ENCODE measurements around the gene CDC26.
"Not testable (repeated sequence)": the region's sequence is repeated elsewhere in the genome, so short reads cannot be mapped to it uniquely, and the experiment has no call there.

The CDC26 gene

DNA sequence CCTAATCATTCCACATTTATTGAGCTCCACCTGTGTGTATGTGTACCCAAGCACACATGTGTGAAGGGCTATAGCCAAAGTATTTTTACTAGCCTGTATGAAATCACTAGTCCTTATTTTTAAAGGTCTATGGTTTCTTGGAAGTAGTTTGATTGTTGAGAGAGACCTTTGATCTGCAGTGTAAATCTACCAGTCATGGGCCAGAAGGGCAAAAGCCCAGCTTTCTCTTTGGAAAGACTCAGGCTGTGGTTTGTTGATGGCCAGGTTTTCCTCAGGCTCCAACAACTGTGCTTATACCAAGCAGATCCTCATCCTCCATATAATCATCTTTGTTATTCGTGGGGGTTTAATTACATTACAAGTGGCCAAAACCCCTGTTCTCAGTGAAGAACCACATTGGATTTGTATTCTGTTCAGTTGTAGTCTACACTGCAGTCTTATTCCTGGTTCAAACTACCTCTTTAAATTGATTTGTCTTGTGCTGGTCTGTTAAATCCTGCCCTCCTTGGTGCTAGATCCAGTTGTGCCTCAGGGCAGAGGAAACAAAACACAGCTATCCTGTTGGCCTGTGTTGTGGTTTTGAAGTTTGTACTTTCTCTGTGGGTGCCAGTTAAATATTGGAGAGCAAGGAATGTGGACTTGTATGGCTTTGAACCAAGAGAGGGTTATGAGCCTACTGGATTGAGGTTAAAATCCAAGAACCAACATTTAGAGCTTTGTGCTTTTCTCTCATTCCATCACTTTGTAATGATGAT lies 13.3 kb downstream of the CDC26 start:
- Mint-ChIP-seq H3K27ac (no peak overlapping the region), H3K4me1 (no peaks in the 10 kb centered on the region), H3K27me3 (no peaks in the 10 kb centered on the region), H3K4me3 (no peak overlapping the region), H3K9me3 (no peaks in the 10 kb centered on the region), H3K36me3 (peaks cover 15% of the 10 kb centered on the region)

DNA sequence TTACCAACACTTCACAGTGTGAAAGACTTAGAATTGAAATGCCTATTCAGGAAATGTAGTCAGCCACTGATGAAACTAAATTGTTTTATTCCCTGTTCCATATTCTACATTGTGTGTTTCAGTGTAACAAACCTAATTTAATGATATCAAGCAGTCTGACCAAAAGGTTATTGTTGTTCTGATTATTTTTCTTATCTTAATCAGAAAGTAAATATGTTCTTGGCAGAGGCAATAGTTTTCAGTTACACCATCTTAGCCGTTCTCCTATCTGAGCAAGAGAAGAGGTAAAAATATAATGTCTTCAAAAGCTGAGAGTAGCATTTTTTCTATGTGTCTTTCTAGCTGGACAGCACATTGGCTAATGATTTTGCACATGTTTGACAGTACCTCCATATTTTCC lies 17.1 kb downstream of the CDC26 start:
- no peak overlapping the region for H3K4me3 Mint-ChIP-seq

DNA sequence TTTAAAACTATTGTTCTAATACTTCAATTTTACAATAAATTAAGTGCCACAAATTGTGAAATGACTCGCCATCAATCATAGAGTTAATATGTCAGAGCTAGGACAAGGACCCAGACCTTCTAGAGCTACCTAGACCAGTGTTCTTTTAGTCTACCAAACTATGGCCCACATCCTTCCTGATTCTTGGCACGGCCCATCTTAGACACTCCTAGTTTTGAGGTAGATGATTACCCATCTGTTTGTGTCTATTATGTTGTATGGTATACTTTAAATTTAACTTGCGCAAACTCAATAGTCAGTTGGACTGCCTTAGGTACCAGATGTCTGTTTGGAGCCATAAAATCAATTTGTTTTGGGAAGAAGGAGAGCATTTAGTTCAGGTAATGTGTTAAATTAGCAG lies 17.5 kb downstream of the CDC26 start:
- H3K4me3 Mint-ChIP-seq = no peak overlapping the region
- no peaks in the 10 kb centered on the region for H3K27me3 Mint-ChIP-seq
- H3K4me1 Mint-ChIP-seq = no peaks in the 10 kb centered on the region
- H3K36me3 Mint-ChIP-seq = peaks cover 14% of the 10 kb centered on the region
- H3K27ac Mint-ChIP-seq = no peak overlapping the region
- H3K9me3 Mint-ChIP-seq = no peaks in the 10 kb centered on the region

More for the DNA sequence above, 17.1 kb downstream of the CDC26 start:
- Mint-ChIP-seq H3K9me3 (no peaks in the 10 kb centered on the region), H3K27me3 (no peaks in the 10 kb centered on the region), H3K4me1 (no peaks in the 10 kb centered on the region), H3K27ac (no peak overlapping the region), H3K36me3 (peaks cover 13% of the 10 kb centered on the region)

DNA sequence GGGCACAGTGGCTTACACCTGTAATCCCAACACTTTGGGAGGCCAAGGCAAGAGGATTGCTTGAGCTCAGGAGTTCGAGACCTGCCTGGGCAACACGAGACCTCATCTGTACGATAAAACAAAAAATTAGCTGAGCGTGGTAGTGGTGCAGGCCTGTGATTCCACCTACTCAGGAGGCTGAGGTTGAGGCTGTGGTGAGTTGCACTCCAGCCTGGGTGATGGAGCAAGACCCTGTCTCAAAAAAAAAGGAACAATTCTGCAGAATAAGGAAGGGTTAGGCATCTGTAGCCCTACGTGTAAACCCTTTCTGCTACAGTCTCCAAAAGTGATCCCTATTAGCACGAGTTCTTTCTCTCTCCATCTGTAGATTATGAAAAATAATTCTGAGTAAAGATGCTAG lies 19.9 kb downstream of the CDC26 start:
- no peaks in the 10 kb centered on the region for H3K4me1 Mint-ChIP-seq
- peaks cover 9% of the 10 kb centered on the region for H3K36me3 Mint-ChIP-seq
- no peaks in the 10 kb centered on the region for H3K27me3 Mint-ChIP-seq
- no peak overlapping the region for H3K27ac Mint-ChIP-seq
- H3K4me3 Mint-ChIP-seq = no peak overlapping the region
- no peaks in the 10 kb centered on the region for H3K9me3 Mint-ChIP-seq

GRCh38 chr9:113254991-113255390 lies 20.4 kb downstream of the CDC26 start:
- H3K27me3 Mint-ChIP-seq = no peaks in the 10 kb centered on the region
- no peaks in the 10 kb centered on the region for H3K4me1 Mint-ChIP-seq
- H3K4me3 Mint-ChIP-seq = no peak overlapping the region
- no peak overlapping the region for H3K27ac Mint-ChIP-seq
- peaks cover 6% of the 10 kb centered on the region for H3K36me3 Mint-ChIP-seq
- no peaks in the 10 kb centered on the region for H3K9me3 Mint-ChIP-seq

DNA sequence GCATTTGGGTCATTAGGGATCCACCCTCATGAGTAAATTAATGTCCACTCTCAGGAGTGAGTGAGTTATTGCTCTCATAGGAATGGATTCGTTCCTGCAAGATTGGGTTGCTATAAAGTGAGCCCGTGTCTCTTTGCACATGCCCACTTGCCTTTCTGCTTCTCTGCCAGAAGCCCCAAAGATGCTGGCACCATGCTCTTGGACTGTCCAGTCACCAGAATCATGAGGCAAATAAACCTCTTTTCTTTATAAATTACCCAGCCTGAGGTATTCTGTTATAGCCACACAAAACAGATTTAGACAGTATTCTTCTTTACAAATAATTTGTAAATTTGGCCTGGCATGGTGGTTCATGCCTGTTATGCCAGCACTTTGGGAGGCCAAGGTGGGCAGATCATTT lies 24.6 kb downstream of the CDC26 start:
- H3K4me3 Mint-ChIP-seq = no peak overlapping the region
- H3K36me3 Mint-ChIP-seq = peaks cover 5% of the 10 kb centered on the region
- no peak overlapping the region for H3K27ac Mint-ChIP-seq
- no peaks in the 10 kb centered on the region for H3K27me3 Mint-ChIP-seq
- no peaks in the 10 kb centered on the region for H3K4me1 Mint-ChIP-seq
- H3K9me3 Mint-ChIP-seq = no peaks in the 10 kb centered on the region

DNA sequence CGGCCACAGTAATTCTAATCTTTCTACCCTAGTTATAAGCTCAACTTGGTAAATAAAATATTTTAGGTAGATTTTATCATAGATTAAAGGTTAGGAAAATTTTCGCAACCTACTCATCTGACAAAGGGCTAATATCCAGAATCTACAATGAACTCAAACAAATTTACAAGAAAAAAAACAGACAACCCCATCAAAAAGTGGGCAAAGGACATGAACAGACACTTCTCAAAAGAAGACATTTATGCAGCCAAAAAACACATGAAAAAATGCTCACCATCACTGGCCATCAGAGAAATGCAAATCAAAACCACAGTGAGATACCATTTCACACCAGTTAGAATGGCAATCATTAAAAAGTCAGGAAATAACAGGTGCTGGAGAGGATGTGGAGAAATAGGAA lies 25.7 kb downstream of the CDC26 start:
- not testable (repeated sequence) for H3K27me3 Mint-ChIP-seq, H3K4me1 Mint-ChIP-seq, H3K36me3 Mint-ChIP-seq, H3K27ac Mint-ChIP-seq, H3K4me3 Mint-ChIP-seq, H3K9me3 Mint-ChIP-seq

DNA sequence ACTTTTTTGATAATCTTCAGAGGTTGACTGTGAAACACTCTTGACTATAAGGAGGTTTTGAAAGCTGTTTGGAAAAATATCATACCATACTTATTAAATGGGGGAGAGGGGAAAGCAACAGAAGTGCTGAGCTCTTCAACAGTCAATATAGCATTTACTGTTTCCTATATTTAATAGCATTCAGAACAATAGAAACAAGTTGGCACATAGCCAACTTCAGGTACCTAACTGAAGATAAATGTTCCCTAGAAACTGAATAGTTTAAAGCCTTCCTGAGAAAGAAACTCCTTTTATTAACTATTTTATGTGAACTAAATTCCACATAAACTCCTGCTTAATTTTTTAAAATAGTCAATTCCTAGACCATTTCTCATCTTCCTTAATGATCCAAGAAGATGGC lies 27.7 kb downstream of the CDC26 start:
- no peaks in the 10 kb centered on the region for H3K4me1 Mint-ChIP-seq

DNA sequence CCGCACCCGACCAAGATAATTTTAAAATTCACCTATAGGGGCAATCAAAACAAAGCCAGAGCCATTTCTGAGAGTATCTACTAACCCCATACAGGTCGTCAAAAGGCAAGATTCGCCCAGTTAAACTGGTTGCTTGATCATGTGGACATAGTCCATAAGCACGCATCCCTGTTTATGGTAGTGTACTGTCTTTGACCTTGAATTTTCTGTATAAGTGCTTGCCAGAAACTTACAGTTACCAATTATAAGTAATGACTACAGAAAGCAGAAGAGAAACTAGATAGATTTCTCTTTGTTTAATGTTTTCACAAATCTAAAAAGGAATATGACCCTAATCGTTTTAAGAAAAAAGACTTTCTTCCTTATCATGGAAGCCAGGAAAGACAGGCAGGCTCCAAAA lies 28.4 kb downstream of the CDC26 start:
- peaks cover 7% of the 10 kb centered on the region for H3K36me3 Mint-ChIP-seq
- no peak overlapping the region for H3K4me3 Mint-ChIP-seq
- no peaks in the 10 kb centered on the region for H3K4me1 Mint-ChIP-seq
- no peaks in the 10 kb centered on the region for H3K27me3 Mint-ChIP-seq
- H3K27ac Mint-ChIP-seq = no peak overlapping the region
- H3K9me3 Mint-ChIP-seq = no peaks in the 10 kb centered on the region

More for the DNA sequence above, 27.7 kb downstream of the CDC26 start:
- H3K36me3 Mint-ChIP-seq = peaks cover 6% of the 10 kb centered on the region
- H3K4me3 Mint-ChIP-seq = no peak overlapping the region
- no peaks in the 10 kb centered on the region for H3K9me3 Mint-ChIP-seq
- no peaks in the 10 kb centered on the region for H3K27me3 Mint-ChIP-seq
- H3K27ac Mint-ChIP-seq = no peak overlapping the region

GRCh38 chr9:113245894-113246293 lies 29.5 kb downstream of the CDC26 start:
- no peak overlapping the region for H3K4me3 Mint-ChIP-seq
- peaks cover 8% of the 10 kb centered on the region for H3K36me3 Mint-ChIP-seq
- no peaks in the 10 kb centered on the region for H3K4me1 Mint-ChIP-seq
- no peaks in the 10 kb centered on the region for H3K9me3 Mint-ChIP-seq
- no peak overlapping the region for H3K27ac Mint-ChIP-seq
- H3K27me3 Mint-ChIP-seq = no peaks in the 10 kb centered on the region

- peaks cover 10% of the 10 kb centered on the region for H3K36me3 Mint-ChIP-seq
- H3K9me3 Mint-ChIP-seq = no peaks in the 10 kb centered on the region
- H3K27ac Mint-ChIP-seq = no peak overlapping the region
- H3K4me1 Mint-ChIP-seq = no peaks in the 10 kb centered on the region
- no peaks in the 10 kb centered on the region for H3K27me3 Mint-ChIP-seq
- H3K4me3 Mint-ChIP-seq = no peak overlapping the region
These were observed 30.8 kb downstream of the CDC26 start for GRCh38 chr9:113244556-113244955.

DNA sequence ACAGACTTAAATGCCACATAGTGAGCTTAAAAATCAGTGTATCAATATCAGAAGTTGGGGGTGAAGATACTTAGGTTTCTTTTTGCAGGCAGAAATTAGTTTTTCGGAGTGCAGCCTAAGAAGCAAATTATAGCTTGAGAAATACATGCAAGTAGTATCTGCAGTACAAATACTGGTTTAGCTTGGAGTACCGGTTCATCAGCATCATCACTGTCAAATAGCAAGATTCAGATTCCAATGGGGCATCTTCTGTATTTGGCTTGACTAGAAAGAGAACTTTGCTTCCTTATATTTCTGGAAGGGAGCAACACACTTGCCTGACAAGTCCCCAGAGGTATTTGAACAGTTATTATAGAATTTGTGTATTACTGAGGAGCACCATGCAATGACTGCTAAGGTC lies 34.2 kb downstream of the CDC26 start:
- H3K9me3 Mint-ChIP-seq = no peaks in the 10 kb centered on the region
- H3K27me3 Mint-ChIP-seq = no peaks in the 10 kb centered on the region
- H3K36me3 Mint-ChIP-seq = peaks cover 7% of the 10 kb centered on the region
- H3K27ac Mint-ChIP-seq = no peak overlapping the region
- H3K4me3 Mint-ChIP-seq = no peak overlapping the region
- H3K4me1 Mint-ChIP-seq = no peaks in the 10 kb centered on the region

DNA sequence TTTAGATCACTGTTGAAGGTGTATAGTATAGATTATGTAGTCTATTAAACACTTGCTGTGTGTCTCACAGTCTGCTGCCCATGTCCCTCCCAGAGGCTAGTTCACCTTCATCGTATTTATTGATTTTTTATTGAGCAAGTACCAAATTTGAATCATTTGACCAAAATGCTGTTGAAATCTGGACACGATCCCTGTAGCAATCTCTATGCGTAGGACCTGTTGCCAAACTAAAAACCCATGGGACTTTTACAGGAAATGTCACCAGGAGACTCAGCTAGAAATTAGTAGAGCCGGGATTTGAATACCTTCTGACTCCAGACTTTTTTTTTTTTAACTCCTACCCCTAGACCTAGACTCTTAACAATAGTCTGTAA lies 36.5 kb downstream of the CDC26 start:
- peaks cover 10% of the 10 kb centered on the region for H3K36me3 Mint-ChIP-seq
- no peaks in the 10 kb centered on the region for H3K9me3 Mint-ChIP-seq
- no peak overlapping the region for H3K27ac Mint-ChIP-seq
- H3K4me3 Mint-ChIP-seq = no peak overlapping the region
- H3K27me3 Mint-ChIP-seq = no peaks in the 10 kb centered on the region
- H3K4me1 Mint-ChIP-seq = peaks cover 2% of the 10 kb centered on the region

DNA sequence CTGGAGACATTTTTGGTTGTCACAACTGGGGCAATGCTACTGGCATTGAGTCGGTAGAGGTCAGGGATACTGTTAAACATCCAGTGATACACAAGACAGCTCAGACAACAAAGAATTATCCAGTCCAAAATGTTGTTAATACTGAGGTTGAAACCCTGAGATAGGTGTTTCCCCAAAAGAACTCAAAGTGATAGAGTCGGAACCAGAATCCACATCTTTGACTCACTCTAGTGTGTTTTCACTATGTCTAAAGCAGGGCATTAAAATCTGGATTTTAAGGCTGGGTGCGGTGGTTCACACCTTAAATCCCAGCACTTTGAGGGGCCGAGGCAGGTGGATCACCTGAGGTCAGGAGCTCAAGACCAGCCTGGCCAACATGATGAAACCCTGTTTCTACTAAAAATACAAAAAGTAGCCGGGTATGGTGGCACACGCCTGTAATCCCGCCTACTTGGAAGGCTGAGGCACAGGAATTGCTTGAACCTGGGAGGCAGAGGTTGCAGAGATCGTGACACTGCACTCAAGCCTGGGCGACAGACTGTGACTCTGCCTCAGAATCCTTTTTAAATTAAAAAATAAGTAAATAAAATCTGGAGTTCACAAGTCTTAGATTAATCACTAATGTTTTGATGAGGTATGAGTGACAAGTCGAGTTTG lies 37.0 kb downstream of the CDC26 start:
- peaks cover 10% of the 10 kb centered on the region for H3K36me3 Mint-ChIP-seq
- no peaks in the 10 kb centered on the region for H3K27me3 Mint-ChIP-seq
- no peak overlapping the region for H3K4me3 Mint-ChIP-seq
- no peaks in the 10 kb centered on the region for H3K9me3 Mint-ChIP-seq
- H3K27ac Mint-ChIP-seq = no peak overlapping the region
- peaks cover 6% of the 10 kb centered on the region for H3K4me1 Mint-ChIP-seq

DNA sequence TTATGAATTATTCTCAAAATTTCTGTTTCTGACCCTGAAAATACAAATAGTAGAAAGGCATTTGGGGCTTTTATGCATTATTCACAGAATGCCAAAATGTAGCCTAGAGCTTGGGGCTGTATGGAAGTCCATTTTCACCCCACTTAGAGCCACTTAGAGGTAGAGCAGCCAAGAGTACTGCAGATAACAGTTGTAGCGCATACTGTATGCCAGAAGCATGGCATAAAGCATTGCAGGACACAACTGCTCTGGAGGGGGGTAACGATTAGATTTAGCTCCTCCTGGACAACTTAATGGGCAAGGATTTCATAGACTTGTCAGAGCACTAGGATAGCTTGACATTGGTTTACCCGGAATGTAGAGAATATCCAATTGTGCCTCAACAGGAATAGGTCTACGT lies 38.3 kb downstream of the CDC26 start:
- Mint-ChIP-seq H3K27me3 (no peaks in the 10 kb centered on the region), H3K4me1 (peaks cover 16% of the 10 kb centered on the region)

DNA sequence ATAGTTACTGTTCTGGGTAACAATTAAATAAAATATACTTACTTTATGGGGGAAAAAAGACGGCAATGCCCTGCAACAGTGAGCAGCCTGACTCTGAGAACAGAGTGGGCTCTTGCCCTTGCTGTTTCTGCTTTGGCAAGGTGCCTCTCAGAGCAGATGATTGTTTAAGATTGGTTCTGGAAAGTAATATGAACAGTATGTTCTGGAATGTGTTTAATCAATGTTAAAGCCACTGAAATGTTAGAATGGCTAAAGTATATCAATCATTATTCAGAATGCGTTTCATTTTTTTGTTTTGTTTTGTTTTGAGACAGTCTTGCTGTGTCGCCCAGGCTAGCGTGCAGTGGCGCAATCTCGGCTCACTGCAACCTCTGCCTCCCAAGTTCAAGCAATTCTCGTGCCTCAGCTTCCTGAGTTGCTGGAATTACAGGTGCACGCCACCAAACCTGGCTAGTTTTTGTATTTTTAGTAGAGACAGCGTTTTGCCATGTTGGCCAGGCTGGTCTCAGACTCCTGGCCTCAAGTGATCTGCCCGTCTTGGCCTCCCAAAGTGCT lies 39.6 kb downstream of the CDC26 start:
- H3K27me3 Mint-ChIP-seq, H3K27ac Mint-ChIP-seq, H3K9me3 Mint-ChIP-seq, H3K4me3 Mint-ChIP-seq, H3K36me3 Mint-ChIP-seq: not testable (repeated sequence)
- H3K4me1 Mint-ChIP-seq = peaks cover 17% of the 10 kb centered on the region

More for the DNA sequence above, 38.3 kb downstream of the CDC26 start:
- Mint-ChIP-seq H3K9me3 (no peaks in the 10 kb centered on the region), H3K36me3 (peaks cover 6% of the 10 kb centered on the region), H3K27ac (no peak overlapping the region), H3K4me3 (no peak overlapping the region)

Measured in activated naive CD4-positive, alpha-beta T cell treated with anti-CD3 and anti-CD28 coated beads, Interleukin-2, amount 50 U/mL, for 24 hours (primary cell).